ENCODE data around the gene ARIH2.

- TF ChIP-seq, protein P1, sequence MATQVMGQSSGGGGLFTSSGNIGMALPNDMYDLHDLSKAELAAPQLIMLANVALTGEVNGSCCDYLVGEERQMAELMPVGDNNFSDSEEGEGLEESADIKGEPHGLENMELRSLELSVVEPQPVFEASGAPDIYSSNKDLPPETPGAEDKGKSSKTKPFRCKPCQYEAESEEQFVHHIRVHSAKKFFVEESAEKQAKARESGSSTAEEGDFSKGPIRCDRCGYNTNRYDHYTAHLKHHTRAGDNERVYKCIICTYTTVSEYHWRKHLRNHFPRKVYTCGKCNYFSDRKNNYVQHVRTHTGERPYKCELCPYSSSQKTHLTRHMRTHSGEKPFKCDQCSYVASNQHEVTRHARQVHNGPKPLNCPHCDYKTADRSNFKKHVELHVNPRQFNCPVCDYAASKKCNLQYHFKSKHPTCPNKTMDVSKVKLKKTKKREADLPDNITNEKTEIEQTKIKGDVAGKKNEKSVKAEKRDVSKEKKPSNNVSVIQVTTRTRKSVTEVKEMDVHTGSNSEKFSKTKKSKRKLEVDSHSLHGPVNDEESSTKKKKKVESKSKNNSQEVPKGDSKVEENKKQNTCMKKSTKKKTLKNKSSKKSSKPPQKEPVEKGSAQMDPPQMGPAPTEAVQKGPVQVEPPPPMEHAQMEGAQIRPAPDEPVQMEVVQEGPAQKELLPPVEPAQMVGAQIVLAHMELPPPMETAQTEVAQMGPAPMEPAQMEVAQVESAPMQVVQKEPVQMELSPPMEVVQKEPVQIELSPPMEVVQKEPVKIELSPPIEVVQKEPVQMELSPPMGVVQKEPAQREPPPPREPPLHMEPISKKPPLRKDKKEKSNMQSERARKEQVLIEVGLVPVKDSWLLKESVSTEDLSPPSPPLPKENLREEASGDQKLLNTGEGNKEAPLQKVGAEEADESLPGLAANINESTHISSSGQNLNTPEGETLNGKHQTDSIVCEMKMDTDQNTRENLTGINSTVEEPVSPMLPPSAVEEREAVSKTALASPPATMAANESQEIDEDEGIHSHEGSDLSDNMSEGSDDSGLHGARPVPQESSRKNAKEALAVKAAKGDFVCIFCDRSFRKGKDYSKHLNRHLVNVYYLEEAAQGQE (IDR thresholded peaks at IDR 0.05; ENCODE audit: insufficient read depth in 1 of 2, low read depth in 2 of 2, low read length in 1 of 2) = no peak
- peak; percentile 92 for TF ChIP-seq CTCF (IDR thresholded peaks at IDR 0.05)
Measured at GRCh38 chr3:49021813-49022687, 103.4 kb downstream of the ARIH2 start, which contains the start of gene NDUFAF3.
